ENCODE measurements around the gene HSD17B3.

Gene HSD17B3

DNA sequence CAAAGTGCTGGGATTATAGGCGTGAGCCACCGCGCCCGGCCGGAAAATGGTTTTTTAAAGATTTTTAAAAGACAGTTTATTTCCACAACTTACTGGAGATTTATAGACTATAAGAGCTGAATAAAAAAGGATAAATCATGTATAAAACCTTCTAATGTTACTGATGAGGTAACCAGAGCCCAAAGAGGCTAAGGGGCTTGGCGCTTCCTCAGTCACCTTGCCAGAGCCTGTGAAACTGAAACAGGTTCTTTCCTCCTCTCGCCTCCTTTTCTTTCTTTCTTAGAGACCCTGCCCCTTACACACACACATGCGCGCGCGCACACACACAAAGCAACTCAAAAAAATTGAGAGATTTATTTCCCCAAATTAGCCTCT, 69.8 kb downstream of the HSD17B3 start:
- TF ChIP-seq ZFP30 (CRISPR knock-in tag; IDR thresholded peaks at IDR 0.05): no peak
- TF ChIP-seq POU6F1 (CRISPR knock-in tag; IDR thresholded peaks at IDR 0.05; ENCODE audit: borderline replicate concordance, low read depth): no peak
- TF ChIP-seq ZFP3 (CRISPR knock-in tag; IDR thresholded peaks at IDR 0.05): no peak
- TF ChIP-seq ZNF8 (CRISPR knock-in tag; IDR thresholded peaks at IDR 0.05): no peak
- no peak for TF ChIP-seq ESRRG (CRISPR knock-in tag; IDR thresholded peaks at IDR 0.05)
- no peak for TF ChIP-seq SNAI2 (CRISPR knock-in tag; IDR thresholded peaks at IDR 0.05)
- no peak for TF ChIP-seq ZC3H10 (CRISPR knock-in tag; IDR thresholded peaks at IDR 0.05)
- TF ChIP-seq, protein P1, sequence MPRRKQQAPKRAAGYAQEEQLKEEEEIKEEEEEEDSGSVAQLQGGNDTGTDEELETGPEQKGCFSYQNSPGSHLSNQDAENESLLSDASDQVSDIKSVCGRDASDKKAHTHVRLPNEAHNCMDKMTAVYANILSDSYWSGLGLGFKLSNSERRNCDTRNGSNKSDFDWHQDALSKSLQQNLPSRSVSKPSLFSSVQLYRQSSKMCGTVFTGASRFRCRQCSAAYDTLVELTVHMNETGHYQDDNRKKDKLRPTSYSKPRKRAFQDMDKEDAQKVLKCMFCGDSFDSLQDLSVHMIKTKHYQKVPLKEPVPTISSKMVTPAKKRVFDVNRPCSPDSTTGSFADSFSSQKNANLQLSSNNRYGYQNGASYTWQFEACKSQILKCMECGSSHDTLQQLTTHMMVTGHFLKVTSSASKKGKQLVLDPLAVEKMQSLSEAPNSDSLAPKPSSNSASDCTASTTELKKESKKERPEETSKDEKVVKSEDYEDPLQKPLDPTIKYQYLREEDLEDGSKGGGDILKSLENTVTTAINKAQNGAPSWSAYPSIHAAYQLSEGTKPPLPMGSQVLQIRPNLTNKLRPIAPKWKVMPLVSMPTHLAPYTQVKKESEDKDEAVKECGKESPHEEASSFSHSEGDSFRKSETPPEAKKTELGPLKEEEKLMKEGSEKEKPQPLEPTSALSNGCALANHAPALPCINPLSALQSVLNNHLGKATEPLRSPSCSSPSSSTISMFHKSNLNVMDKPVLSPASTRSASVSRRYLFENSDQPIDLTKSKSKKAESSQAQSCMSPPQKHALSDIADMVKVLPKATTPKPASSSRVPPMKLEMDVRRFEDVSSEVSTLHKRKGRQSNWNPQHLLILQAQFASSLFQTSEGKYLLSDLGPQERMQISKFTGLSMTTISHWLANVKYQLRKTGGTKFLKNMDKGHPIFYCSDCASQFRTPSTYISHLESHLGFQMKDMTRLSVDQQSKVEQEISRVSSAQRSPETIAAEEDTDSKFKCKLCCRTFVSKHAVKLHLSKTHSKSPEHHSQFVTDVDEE (CRISPR knock-in tag; IDR thresholded peaks at IDR 0.05): no peak
- TF ChIP-seq PPARA (CRISPR knock-in tag; IDR thresholded peaks at IDR 0.05; ENCODE audit: borderline replicate concordance): no peak
- TF ChIP-seq BACH2 (CRISPR knock-in tag; IDR thresholded peaks at IDR 0.05; ENCODE audit: borderline replicate concordance): no peak
- TF ChIP-seq CSDC2 (CRISPR knock-in tag; IDR thresholded peaks at IDR 0.05): no peak
- TF ChIP-seq, protein P2, sequence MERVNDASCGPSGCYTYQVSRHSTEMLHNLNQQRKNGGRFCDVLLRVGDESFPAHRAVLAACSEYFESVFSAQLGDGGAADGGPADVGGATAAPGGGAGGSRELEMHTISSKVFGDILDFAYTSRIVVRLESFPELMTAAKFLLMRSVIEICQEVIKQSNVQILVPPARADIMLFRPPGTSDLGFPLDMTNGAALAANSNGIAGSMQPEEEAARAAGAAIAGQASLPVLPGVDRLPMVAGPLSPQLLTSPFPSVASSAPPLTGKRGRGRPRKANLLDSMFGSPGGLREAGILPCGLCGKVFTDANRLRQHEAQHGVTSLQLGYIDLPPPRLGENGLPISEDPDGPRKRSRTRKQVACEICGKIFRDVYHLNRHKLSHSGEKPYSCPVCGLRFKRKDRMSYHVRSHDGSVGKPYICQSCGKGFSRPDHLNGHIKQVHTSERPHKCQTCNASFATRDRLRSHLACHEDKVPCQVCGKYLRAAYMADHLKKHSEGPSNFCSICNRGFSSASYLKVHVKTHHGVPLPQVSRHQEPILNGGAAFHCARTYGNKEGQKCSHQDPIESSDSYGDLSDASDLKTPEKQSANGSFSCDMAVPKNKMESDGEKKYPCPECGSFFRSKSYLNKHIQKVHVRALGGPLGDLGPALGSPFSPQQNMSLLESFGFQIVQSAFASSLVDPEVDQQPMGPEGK (CRISPR knock-in tag; IDR thresholded peaks at IDR 0.05; ENCODE audit: borderline replicate concordance): no peak
- TF ChIP-seq ZNF70 (CRISPR knock-in tag; IDR thresholded peaks at IDR 0.05): no peak
- TF ChIP-seq GLIS3 (CRISPR knock-in tag; IDR thresholded peaks at IDR 0.05): no peak
- no peak for TF ChIP-seq ARNTL (CRISPR knock-in tag; IDR thresholded peaks at IDR 0.05; ENCODE audit: borderline replicate concordance, low read depth)
- no peak for TF ChIP-seq ZNF565 (CRISPR knock-in tag; conservative IDR thresholded peaks at IDR 0.05; ENCODE audit: low read depth)
- no peak for TF ChIP-seq ISL1 (CRISPR knock-in tag; IDR thresholded peaks at IDR 0.05)
- no peak for TF ChIP-seq RARB (CRISPR knock-in tag; IDR thresholded peaks at IDR 0.05)
- ATAC-seq: peak; percentile 51

DNA sequence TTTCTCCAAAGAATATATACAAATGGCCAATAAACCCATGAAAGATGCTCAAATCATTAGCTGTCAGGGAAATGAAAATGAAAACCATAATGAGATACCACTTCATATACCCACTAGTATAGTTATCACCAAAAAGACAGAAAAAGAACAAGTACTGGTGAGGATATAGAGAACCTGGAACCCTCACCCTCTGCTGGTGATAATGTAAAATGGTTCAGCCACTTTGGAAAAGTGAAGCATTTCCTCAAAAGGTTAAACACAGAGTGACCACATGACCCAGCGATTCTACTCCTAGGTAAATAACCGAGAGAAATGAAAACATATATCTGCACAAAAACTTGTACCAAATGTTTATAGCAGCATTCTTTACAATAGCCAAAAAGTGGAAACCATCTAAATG, 72.0 kb downstream of the HSD17B3 start:
- TF ChIP-seq, protein P1 (CRISPR knock-in tag; IDR thresholded peaks at IDR 0.05): no peak
- no peak for TF ChIP-seq RARB (CRISPR knock-in tag; IDR thresholded peaks at IDR 0.05)
- no peak for TF ChIP-seq OSR1 (CRISPR knock-in tag; IDR thresholded peaks at IDR 0.05)
- TF ChIP-seq, protein P2 (CRISPR knock-in tag; IDR thresholded peaks at IDR 0.05; ENCODE audit: borderline replicate concordance): no peak
- no peak for TF ChIP-seq POU6F1 (CRISPR knock-in tag; IDR thresholded peaks at IDR 0.05; ENCODE audit: borderline replicate concordance, low read depth)
- no peak for TF ChIP-seq GLIS3 (CRISPR knock-in tag; IDR thresholded peaks at IDR 0.05)
- TF ChIP-seq BACH2 (CRISPR knock-in tag; IDR thresholded peaks at IDR 0.05; ENCODE audit: borderline replicate concordance): no peak
- TF ChIP-seq ZNF565 (CRISPR knock-in tag; conservative IDR thresholded peaks at IDR 0.05; ENCODE audit: low read depth): no peak
- no peak for TF ChIP-seq ZFP30 (CRISPR knock-in tag; IDR thresholded peaks at IDR 0.05)
- no peak for TF ChIP-seq SNAI2 (CRISPR knock-in tag; IDR thresholded peaks at IDR 0.05)
- no peak for TF ChIP-seq ISL1 (CRISPR knock-in tag; IDR thresholded peaks at IDR 0.05)
- no peak for ATAC-seq
